T-helper 1 cell treated with Interleukin-12 subunit alpha and Interleukin-12 subunit beta and Interleukin-4 antibody, amounts not matched to agents 30 μg/mL and 1 μg/mL, for 36 hours (primary cell): Measurements from ENCODE around the gene BRD9.
"Not testable (repeated sequence)": the region's sequence is repeated elsewhere in the genome, so short reads cannot be mapped to it uniquely, and the experiment has no call there.

Source experiments
- H3K27ac Mint-ChIP-seq: one replicate; pipeline ENCODE4 v1.8.0; 2021; ENCODE audit warnings: mild to moderate bottlenecking, mixed read lengths
- H3K27me3 Mint-ChIP-seq: one replicate; pipeline ENCODE4 v1.8.0; 2021; ENCODE audit warnings: low read depth, mixed read lengths
- H3K36me3 Mint-ChIP-seq: one replicate; pipeline ENCODE4 v1.8.0; 2021; ENCODE audit warnings: low read depth, mixed read lengths
- H3K4me1 Mint-ChIP-seq: one replicate; pipeline ENCODE4 v1.8.0; 2021; ENCODE audit warnings: low read depth, mixed read lengths
- H3K4me3 Mint-ChIP-seq: one replicate; pipeline ENCODE4 v1.8.0; 2021; ENCODE audit warnings: mild to moderate bottlenecking, moderate library complexity, mixed read lengths
- H3K9me3 Mint-ChIP-seq: one replicate; pipeline ENCODE4 v1.8.0; 2021; ENCODE audit warnings: mixed read lengths

Gene BRD9

GRCh38 chr5:845676-846601 is 46.7 kb downstream of the BRD9 start:
- H3K36me3 Mint-ChIP-seq, H3K27me3 Mint-ChIP-seq, H3K9me3 Mint-ChIP-seq, H3K4me3 Mint-ChIP-seq, H3K27ac Mint-ChIP-seq, H3K4me1 Mint-ChIP-seq: not testable (repeated sequence)

GRCh38 chr5:845031-845675 is 47.4 kb downstream of the BRD9 start:
- not testable (repeated sequence) for H3K4me1 Mint-ChIP-seq, H3K36me3 Mint-ChIP-seq, H3K9me3 Mint-ChIP-seq, H3K4me3 Mint-ChIP-seq, H3K27me3 Mint-ChIP-seq, H3K27ac Mint-ChIP-seq

GRCh38 chr5:844426-844825 is 48.2 kb downstream of the BRD9 start:
- H3K27ac Mint-ChIP-seq, H3K4me3 Mint-ChIP-seq, H3K36me3 Mint-ChIP-seq, H3K27me3 Mint-ChIP-seq, H3K9me3 Mint-ChIP-seq, H3K4me1 Mint-ChIP-seq: not testable (repeated sequence)

GRCh38 chr5:843926-844325 is 48.7 kb downstream of the BRD9 start:
- H3K9me3 Mint-ChIP-seq, H3K27me3 Mint-ChIP-seq, H3K4me1 Mint-ChIP-seq, H3K27ac Mint-ChIP-seq, H3K4me3 Mint-ChIP-seq, H3K36me3 Mint-ChIP-seq: not testable (repeated sequence)

- H3K9me3 Mint-ChIP-seq, H3K27ac Mint-ChIP-seq, H3K36me3 Mint-ChIP-seq, H3K4me3 Mint-ChIP-seq, H3K4me1 Mint-ChIP-seq, H3K27me3 Mint-ChIP-seq: not testable (repeated sequence)
These were observed 49.2 kb downstream of the BRD9 start for GRCh38 chr5:843371-843770.

GRCh38 chr5:842402-843221 is 50.0 kb downstream of the BRD9 start:
- not testable (repeated sequence) for H3K27me3 Mint-ChIP-seq

GRCh38 chr5:841531-842401 is 50.8 kb downstream of the BRD9 start:
- not testable (repeated sequence) for H3K9me3 Mint-ChIP-seq, H3K27ac Mint-ChIP-seq, H3K4me3 Mint-ChIP-seq, H3K4me1 Mint-ChIP-seq, H3K27me3 Mint-ChIP-seq, H3K36me3 Mint-ChIP-seq

More at GRCh38 chr5:842402-843221, 50.0 kb downstream of the BRD9 start:
- H3K4me1 Mint-ChIP-seq, H3K36me3 Mint-ChIP-seq, H3K27ac Mint-ChIP-seq, H3K9me3 Mint-ChIP-seq, H3K4me3 Mint-ChIP-seq: not testable (repeated sequence)

- not testable (repeated sequence) for H3K27ac Mint-ChIP-seq, H3K27me3 Mint-ChIP-seq, H3K36me3 Mint-ChIP-seq, H3K9me3 Mint-ChIP-seq, H3K4me1 Mint-ChIP-seq, H3K4me3 Mint-ChIP-seq
These were observed 51.6 kb downstream of the BRD9 start for GRCh38 chr5:840974-841435.

GRCh38 chr5:840118-840973 is 52.3 kb downstream of the BRD9 start:
- not testable (repeated sequence) for H3K27me3 Mint-ChIP-seq, H3K27ac Mint-ChIP-seq, H3K4me3 Mint-ChIP-seq, H3K36me3 Mint-ChIP-seq, H3K4me1 Mint-ChIP-seq, H3K9me3 Mint-ChIP-seq

- not testable (repeated sequence) for H3K27me3 Mint-ChIP-seq, H3K36me3 Mint-ChIP-seq, H3K9me3 Mint-ChIP-seq, H3K4me3 Mint-ChIP-seq, H3K27ac Mint-ChIP-seq, H3K4me1 Mint-ChIP-seq
These were observed 54.2 kb downstream of the BRD9 start for GRCh38 chr5:838431-838851.

GRCh38 chr5:837621-838121 is 54.9 kb downstream of the BRD9 start:
- H3K4me3 Mint-ChIP-seq, H3K27me3 Mint-ChIP-seq: not testable (repeated sequence)

GRCh38 chr5:835933-836612 is 56.5 kb downstream of the BRD9 start:
- not testable (repeated sequence) for H3K4me1 Mint-ChIP-seq, H3K9me3 Mint-ChIP-seq, H3K27me3 Mint-ChIP-seq, H3K4me3 Mint-ChIP-seq, H3K27ac Mint-ChIP-seq, H3K36me3 Mint-ChIP-seq

More at GRCh38 chr5:837621-838121, 54.9 kb downstream of the BRD9 start:
- not testable (repeated sequence) for H3K9me3 Mint-ChIP-seq, H3K36me3 Mint-ChIP-seq, H3K27ac Mint-ChIP-seq, H3K4me1 Mint-ChIP-seq

GRCh38 chr5:834013-834412 is 58.6 kb downstream of the BRD9 start:
- H3K4me3 Mint-ChIP-seq = not testable (repeated sequence)

More at GRCh38 chr5:834013-834412, 58.6 kb downstream of the BRD9 start:
- not testable (repeated sequence) for H3K27me3 Mint-ChIP-seq, H3K9me3 Mint-ChIP-seq, H3K27ac Mint-ChIP-seq, H3K4me1 Mint-ChIP-seq, H3K36me3 Mint-ChIP-seq
